Neural crest cell (in vitro differentiated cells): ENCODE results near the gene SNAPC1. TPM values are rescaled to one million over a fixed set of nuclear protein-coding genes. Genes with fewer than 3 reads are reported as not detected.

Experiments used
- DNase-seq: peaks from one replicate; pipeline ENCODE4 v3.0.0; 2021; ENCODE audit warnings: low read depth, mixed read lengths, low spot score
- H3K27ac Mint-ChIP-seq: one replicate; pipeline ENCODE4 v1.8.0; 2021; ENCODE audit warnings: mild to moderate bottlenecking, mixed read lengths; ENCODE audit not compliant: unreplicated experiment
- H3K27me3 Mint-ChIP-seq: 2 replicates; pipeline ENCODE4 v1.8.0; 2021; ENCODE audit warnings: low read depth, mild to moderate bottlenecking, mixed read lengths
- H3K36me3 Mint-ChIP-seq: 2 replicates; pipeline ENCODE4 v1.8.0; 2021; ENCODE audit warnings: low read depth, mild to moderate bottlenecking, mixed read lengths
- H3K4me1 Mint-ChIP-seq: 2 replicates; pipeline ENCODE4 v1.8.0; 2021; ENCODE audit warnings: mixed read lengths
- H3K4me3 Mint-ChIP-seq: one replicate; pipeline ENCODE4 v1.8.0; 2021; ENCODE audit warnings: mild to moderate bottlenecking, mixed read lengths
- H3K9me3 Mint-ChIP-seq: 2 replicates; pipeline ENCODE4 v1.8.0; 2021; ENCODE audit warnings: mixed read lengths
- total RNA-seq: library from RNA; stranded (reverse); gene quantifications from 2 replicates; pipeline ENCODE4 v1.2.1, GENCODE V29; 2021
- TF ChIP-seq, protein P1 (sequence below): fragments of 200-600 bp; sonication (generic); conservative IDR thresholded peaks from 2 replicates; pipeline ENCODE4 v1.5.0; 2021; ENCODE audit warnings: antibody characterized with exemption, mild to moderate bottlenecking

Gene SNAPC1
- total RNA-seq, 1 donor from 2014 or later: 6.2 TPM

DNA sequence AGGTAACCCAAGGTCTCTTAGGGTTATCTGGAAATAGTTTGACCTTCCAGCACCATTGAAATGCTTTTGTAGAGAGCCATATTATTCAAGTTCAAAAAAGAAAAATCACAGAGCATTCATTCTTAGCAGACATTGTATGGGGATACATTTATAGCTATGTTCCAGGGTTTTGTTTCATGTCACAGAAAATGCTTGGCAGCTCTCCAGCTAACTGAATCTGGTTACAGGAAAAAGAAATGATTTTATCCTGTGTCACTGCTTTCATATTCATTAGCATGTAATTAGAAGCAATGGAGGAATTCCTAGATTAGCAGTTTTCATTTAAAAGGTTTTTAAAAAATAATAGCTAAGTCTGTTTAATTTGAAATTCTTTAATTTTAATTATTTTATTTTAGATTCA, 78.9 kb downstream of the SNAPC1 start:
- no peak overlapping the region for H3K27ac Mint-ChIP-seq
- peaks cover 3% of the 10 kb centered on the region for H3K9me3 Mint-ChIP-seq
- H3K27me3 Mint-ChIP-seq: peaks cover 37% of the 10 kb centered on the region
- no peak for DNase-seq
- H3K4me3 Mint-ChIP-seq: no peak overlapping the region
- TF ChIP-seq, protein P1, sequence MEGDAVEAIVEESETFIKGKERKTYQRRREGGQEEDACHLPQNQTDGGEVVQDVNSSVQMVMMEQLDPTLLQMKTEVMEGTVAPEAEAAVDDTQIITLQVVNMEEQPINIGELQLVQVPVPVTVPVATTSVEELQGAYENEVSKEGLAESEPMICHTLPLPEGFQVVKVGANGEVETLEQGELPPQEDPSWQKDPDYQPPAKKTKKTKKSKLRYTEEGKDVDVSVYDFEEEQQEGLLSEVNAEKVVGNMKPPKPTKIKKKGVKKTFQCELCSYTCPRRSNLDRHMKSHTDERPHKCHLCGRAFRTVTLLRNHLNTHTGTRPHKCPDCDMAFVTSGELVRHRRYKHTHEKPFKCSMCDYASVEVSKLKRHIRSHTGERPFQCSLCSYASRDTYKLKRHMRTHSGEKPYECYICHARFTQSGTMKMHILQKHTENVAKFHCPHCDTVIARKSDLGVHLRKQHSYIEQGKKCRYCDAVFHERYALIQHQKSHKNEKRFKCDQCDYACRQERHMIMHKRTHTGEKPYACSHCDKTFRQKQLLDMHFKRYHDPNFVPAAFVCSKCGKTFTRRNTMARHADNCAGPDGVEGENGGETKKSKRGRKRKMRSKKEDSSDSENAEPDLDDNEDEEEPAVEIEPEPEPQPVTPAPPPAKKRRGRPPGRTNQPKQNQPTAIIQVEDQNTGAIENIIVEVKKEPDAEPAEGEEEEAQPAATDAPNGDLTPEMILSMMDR: no peak
- H3K4me1 Mint-ChIP-seq: no peaks in the 10 kb centered on the region
- no peaks in the 10 kb centered on the region for H3K36me3 Mint-ChIP-seq

Other genes with a start within 250 kb of the SNAPC1 start
- 122 and 129 TPM in 2 replicates for gene HIF1A, start 66.9 kb upstream of the SNAPC1 start, total RNA-seq
- 1.7 and 1.8 TPM in 2 replicates for gene SYT16, start 50.3 kb downstream of the SNAPC1 start, total RNA-seq